WI38 (cell line): ENCODE measurements around the gene ANKRD11.

ENCODE experiments used
- H3K4me3 ChIP-seq: 2 replicates; pipeline ENCODE4 v1.5.1; 2011; ENCODE audit warnings: low read depth, mild to moderate bottlenecking, control low read depth, low read length
- TF ChIP-seq, protein P1 (sequence below): IDR thresholded peaks from 2 replicates; pipeline ENCODE4 v1.5.1; 2012; ENCODE audit warnings: low read depth, mild to moderate bottlenecking, control low read depth, low read length

Gene ANKRD11

GRCh38 chr16:89243664-89244063 is 246.7 kb downstream of the ANKRD11 start:
- no peak overlapping the region for H3K4me3 ChIP-seq
- TF ChIP-seq, protein P1, sequence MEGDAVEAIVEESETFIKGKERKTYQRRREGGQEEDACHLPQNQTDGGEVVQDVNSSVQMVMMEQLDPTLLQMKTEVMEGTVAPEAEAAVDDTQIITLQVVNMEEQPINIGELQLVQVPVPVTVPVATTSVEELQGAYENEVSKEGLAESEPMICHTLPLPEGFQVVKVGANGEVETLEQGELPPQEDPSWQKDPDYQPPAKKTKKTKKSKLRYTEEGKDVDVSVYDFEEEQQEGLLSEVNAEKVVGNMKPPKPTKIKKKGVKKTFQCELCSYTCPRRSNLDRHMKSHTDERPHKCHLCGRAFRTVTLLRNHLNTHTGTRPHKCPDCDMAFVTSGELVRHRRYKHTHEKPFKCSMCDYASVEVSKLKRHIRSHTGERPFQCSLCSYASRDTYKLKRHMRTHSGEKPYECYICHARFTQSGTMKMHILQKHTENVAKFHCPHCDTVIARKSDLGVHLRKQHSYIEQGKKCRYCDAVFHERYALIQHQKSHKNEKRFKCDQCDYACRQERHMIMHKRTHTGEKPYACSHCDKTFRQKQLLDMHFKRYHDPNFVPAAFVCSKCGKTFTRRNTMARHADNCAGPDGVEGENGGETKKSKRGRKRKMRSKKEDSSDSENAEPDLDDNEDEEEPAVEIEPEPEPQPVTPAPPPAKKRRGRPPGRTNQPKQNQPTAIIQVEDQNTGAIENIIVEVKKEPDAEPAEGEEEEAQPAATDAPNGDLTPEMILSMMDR, result no peak

GRCh38 chr16:89242795-89243200 is 247.6 kb downstream of the ANKRD11 start:
- no peak overlapping the region for H3K4me3 ChIP-seq
- TF ChIP-seq, protein P1, result no peak

GRCh38 chr16:89241187-89242007 is 249.0 kb downstream of the ANKRD11 start:
- TF ChIP-seq, protein P1, result no peak
- H3K4me3 ChIP-seq, result peak overlapping the region; percentile 66

GRCh38 chr16:89237733-89238132 is 252.6 kb downstream of the ANKRD11 start:
- TF ChIP-seq, protein P1, result no peak
- H3K4me3 ChIP-seq, result no peak overlapping the region

GRCh38 chr16:89233678-89234490 is 256.5 kb downstream of the ANKRD11 start:
- H3K4me3 ChIP-seq, result no peak overlapping the region
- TF ChIP-seq, protein P1, result no peak

DNA sequence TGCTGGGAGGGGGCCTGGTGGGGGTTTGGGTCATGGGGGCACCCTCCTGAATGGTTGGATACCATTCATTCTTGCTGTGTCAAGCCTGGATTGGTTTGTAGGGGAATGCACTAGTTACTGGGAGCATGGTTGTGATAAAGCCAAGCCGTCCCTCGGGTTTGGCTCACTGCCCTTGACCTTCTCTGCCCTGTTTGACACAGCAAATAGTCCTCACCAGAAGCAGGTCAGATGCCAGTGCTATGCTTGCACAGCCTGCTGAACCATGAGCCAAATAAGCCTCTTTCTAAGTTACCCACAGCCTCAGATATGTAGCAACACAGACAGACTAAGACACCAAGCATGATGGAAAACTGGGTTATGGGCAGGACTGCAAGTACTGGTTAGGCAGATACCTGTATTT is 258.3 kb downstream of the ANKRD11 start:
- TF ChIP-seq, protein P1, result no peak
- no peak overlapping the region for H3K4me3 ChIP-seq

- no peak overlapping the region for H3K4me3 ChIP-seq
- TF ChIP-seq, protein P1, result no peak
Observed at GRCh38 chr16:89230255-89230654, 260.1 kb downstream of the ANKRD11 start.
